ENCODE data around the gene OXCT1. TPM values are rescaled to one million over a fixed set of nuclear protein-coding genes. Genes with fewer than 3 reads are reported as not detected.

OXCT1 gene
- total RNA-seq, 2 donors from 2014 or later, result 31.2 to 50.2 TPM

GRCh38 chr5:41795125-41795524 is 75.1 kb downstream of the OXCT1 start:
- ATAC-seq (no peak), DNase-seq (ENCODE audit: low spot score) (no peak)
- Mint-ChIP-seq H3K27ac (no peak overlapping the region), H3K36me3 (peaks cover 24% of the 10 kb centered on the region), H3K9me3 (no peaks in the 10 kb centered on the region), H3K27me3 (no peaks in the 10 kb centered on the region), H3K4me3 (no peak overlapping the region), H3K4me1 (ENCODE audit: low read depth in 2 of 2) (peaks cover 4 to 7% of the 10 kb centered on the region in 2 donors)

DNA sequence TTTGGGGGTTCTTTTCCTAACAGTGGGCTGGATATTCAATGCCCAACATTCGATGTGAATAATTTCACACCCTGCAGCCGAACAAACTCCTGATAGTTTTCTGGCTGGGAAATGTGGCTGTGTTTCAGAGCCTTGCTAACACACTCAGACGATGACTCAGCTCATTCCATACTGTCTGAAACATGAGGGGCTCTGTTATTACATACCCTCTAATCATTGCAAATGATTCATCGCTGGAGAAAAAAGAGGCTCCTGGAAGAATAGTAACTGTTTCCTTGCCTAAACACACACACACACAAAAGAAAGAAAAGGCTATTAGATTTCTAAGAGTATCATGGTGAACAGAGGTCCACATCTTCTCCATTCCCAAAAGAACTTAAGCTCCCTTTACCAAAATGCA is 75.8 kb downstream of the OXCT1 start:
- no peak overlapping the region for H3K27ac Mint-ChIP-seq
- ATAC-seq, result no peak
- peaks cover 17% of the 10 kb centered on the region for H3K36me3 Mint-ChIP-seq
- H3K27me3 Mint-ChIP-seq, result no peaks in the 10 kb centered on the region
- H3K4me1 Mint-ChIP-seq (ENCODE audit: low read depth in 2 of 2), result peaks cover 4 to 7% of the 10 kb centered on the region in 2 donors
- no peak for DNase-seq (ENCODE audit: low spot score)
- H3K9me3 Mint-ChIP-seq, result no peaks in the 10 kb centered on the region
- H3K4me3 Mint-ChIP-seq, result no peak overlapping the region

GRCh38 chr5:41793141-41793770 is 77.0 kb downstream of the OXCT1 start:
- ATAC-seq, result no peak
- Mint-ChIP-seq H3K4me3 (no peak overlapping the region), H3K4me1 (ENCODE audit: low read depth in 2 of 2) (peaks cover 4 to 7% of the 10 kb centered on the region in 2 donors), H3K9me3 (no peaks in the 10 kb centered on the region), H3K27me3 (no peaks in the 10 kb centered on the region), H3K27ac (no peak overlapping the region), H3K36me3 (peaks cover 15% of the 10 kb centered on the region)
- DNase-seq (ENCODE audit: low spot score), result no peak

DNA sequence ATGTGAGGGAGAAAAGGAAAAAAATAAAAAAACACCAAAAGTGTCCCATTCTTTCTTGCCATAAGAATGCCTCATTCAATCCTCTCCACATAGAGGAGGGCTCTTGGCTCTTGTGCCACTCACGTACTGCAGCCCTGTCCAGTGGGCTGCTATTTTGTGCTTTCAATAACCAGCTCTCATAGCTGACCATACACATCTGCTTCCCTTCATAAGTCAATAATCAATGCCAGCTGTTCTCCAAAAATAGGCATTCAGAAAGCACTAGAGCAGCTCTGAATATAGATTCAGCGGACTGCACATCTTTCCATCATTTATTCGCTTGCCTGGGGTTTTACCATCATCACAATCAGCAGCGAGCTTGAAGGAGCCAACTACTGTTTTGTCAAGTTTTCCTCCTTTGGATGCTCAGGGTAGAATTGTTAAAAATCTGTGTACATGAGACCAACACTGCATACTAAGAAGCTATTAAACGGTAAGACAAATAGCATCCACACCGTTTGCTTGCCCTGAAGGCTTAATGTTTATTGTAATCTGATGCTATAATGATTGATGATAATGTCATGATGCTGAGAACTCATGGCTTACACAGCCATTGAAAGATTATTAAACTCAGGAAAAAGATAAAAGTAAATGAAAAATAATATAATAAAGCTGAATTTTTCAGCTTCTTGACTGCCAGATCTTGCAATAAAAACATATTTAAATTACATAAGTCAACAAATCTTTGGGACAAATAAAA is 80.0 kb downstream of the OXCT1 start:
- H3K4me3 Mint-ChIP-seq, result no peak overlapping the region
- no peaks in the 10 kb centered on the region for H3K27me3 Mint-ChIP-seq
- no peaks in the 10 kb centered on the region for H3K4me1 Mint-ChIP-seq (ENCODE audit: low read depth in 2 of 2)
- DNase-seq (ENCODE audit: low spot score) (no peak), ATAC-seq (no peak)
- no peaks in the 10 kb centered on the region for H3K9me3 Mint-ChIP-seq
- H3K27ac Mint-ChIP-seq, result no peak overlapping the region
- peaks cover 4% of the 10 kb centered on the region for H3K36me3 Mint-ChIP-seq

DNA sequence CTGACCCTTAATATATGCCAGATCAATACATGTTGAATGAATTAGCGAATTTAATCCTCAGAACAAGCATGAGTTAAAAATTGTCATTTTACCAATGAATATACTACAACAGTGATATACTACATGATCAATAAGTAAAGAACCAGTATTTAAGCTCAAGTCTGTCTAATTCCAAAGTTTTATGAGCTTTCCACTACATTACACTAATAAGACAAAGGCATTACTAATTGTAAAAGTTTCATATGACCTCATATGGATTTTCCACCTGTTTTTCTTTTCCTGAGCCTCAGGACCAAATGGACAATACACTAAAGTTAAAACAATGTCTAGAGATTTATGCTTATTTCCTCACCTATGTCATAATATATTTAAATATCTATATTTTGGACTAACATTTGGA is 80.8 kb downstream of the OXCT1 start:
- H3K4me3 Mint-ChIP-seq, result no peak overlapping the region
- no peaks in the 10 kb centered on the region for H3K4me1 Mint-ChIP-seq (ENCODE audit: low read depth in 2 of 2)
- ATAC-seq, result no peak
- no peaks in the 10 kb centered on the region for H3K9me3 Mint-ChIP-seq
- peaks cover 4% of the 10 kb centered on the region for H3K36me3 Mint-ChIP-seq
- no peak for DNase-seq (ENCODE audit: low spot score)
- H3K27ac Mint-ChIP-seq, result no peak overlapping the region
- no peaks in the 10 kb centered on the region for H3K27me3 Mint-ChIP-seq

DNA sequence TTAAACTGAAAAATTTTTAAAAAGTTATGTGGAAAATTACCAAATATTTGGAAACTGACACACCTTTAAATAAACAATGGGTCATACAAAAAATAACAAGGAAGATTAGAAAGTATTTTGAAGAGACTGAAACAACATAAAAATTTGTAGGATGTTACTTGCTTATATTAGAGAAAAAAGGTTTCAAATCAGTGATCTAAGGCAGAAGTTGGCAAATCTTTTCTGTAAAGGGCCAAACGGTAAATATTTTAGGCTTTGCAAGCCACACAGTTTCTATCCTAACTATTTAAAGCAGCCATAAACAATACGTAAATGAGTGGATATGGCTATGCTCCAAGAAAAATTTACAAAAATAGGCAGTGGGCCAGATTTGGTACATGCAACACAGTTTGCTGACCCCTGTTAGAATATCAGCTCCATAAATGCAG is 81.3 kb downstream of the OXCT1 start:
- Mint-ChIP-seq H3K27me3 (no peaks in the 10 kb centered on the region), H3K4me1 (ENCODE audit: low read depth in 2 of 2) (no peaks in the 10 kb centered on the region), H3K9me3 (no peaks in the 10 kb centered on the region), H3K36me3 (peaks cover 1% of the 10 kb centered on the region), H3K27ac (no peak overlapping the region), H3K4me3 (no peak overlapping the region)
- ATAC-seq (no peak), DNase-seq (ENCODE audit: low spot score) (no peak)

DNA sequence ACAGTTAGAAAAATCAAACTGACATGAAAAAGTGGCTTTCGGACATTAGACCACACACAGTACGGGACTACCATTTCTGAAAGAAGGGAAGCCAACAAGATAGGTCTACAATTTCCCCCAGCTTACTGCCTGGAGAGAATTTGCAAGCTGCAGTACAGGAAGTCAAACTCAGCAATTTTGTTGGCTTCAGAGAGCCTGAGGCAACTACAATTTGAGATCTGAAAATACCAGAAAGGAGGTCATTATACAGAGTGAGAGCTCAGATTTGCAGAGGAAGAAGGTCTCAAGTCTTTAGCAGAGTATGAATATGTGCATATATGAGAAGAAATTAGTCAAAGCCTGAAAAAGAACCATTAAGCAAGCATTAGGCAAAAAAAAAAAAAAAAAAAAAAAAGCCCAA is 83.0 kb downstream of the OXCT1 start:
- Mint-ChIP-seq H3K4me3 (no peak overlapping the region), H3K36me3 (no peaks in the 10 kb centered on the region), H3K9me3 (no peaks in the 10 kb centered on the region), H3K27ac (no peak overlapping the region), H3K27me3 (no peaks in the 10 kb centered on the region), H3K4me1 (ENCODE audit: low read depth in 2 of 2) (no peaks in the 10 kb centered on the region)
- DNase-seq (ENCODE audit: low spot score), result no peak
- no peak for ATAC-seq

DNA sequence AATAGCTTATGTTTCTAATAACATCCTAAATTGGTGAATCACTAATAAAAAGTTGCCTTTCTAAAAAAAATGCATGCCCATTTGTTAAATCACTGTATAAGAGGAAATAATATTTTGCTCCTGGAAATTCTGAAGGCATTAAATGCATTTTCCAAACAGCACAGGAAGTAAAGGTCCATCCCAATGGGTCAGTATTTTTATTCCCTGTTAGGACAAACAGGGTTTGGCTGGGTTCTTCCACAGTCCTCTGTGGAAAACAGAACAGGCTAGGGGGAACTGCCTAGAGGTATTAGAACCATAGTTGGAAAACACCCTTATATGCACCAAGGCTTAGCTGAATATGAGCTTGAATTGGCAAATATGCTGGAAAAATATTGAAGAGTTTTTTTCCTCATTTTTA is 85.2 kb downstream of the OXCT1 start:
- DNase-seq (ENCODE audit: low spot score), result no peak
- H3K4me3 Mint-ChIP-seq, result no peak overlapping the region
- H3K4me1 Mint-ChIP-seq (ENCODE audit: low read depth in 2 of 2), result no peaks in the 10 kb centered on the region
- no peak overlapping the region for H3K27ac Mint-ChIP-seq
- H3K36me3 Mint-ChIP-seq, result peaks cover 6% of the 10 kb centered on the region
- no peak for ATAC-seq
- no peaks in the 10 kb centered on the region for H3K9me3 Mint-ChIP-seq
- H3K27me3 Mint-ChIP-seq, result no peaks in the 10 kb centered on the region

DNA sequence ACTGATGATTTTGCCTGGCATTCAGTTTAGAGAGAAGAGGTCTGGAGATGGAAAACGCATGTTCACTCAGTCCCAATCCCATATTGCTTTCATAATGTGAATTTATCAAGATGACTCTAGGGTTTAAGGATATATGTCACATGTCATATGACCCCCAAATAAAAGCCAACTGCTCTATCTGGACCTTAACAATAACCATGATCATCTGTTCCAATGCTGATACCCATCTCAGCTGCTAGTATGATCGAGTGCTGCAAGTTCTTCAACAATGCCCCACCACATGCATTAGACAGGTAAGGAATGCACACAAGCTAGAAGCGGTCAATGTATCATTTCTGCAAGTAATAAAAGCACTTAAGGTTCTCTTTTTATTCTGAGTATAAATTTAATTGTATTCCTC is 91.8 kb downstream of the OXCT1 start:
- DNase-seq (ENCODE audit: low spot score) (no peak), ATAC-seq (no peak)
- Mint-ChIP-seq H3K36me3 (peaks cover 6% of the 10 kb centered on the region), H3K4me1 (ENCODE audit: low read depth in 2 of 2) (no peaks in the 10 kb centered on the region), H3K27me3 (no peaks in the 10 kb centered on the region), H3K9me3 (no peaks in the 10 kb centered on the region), H3K4me3 (no peak overlapping the region), H3K27ac (no peak overlapping the region)

DNA sequence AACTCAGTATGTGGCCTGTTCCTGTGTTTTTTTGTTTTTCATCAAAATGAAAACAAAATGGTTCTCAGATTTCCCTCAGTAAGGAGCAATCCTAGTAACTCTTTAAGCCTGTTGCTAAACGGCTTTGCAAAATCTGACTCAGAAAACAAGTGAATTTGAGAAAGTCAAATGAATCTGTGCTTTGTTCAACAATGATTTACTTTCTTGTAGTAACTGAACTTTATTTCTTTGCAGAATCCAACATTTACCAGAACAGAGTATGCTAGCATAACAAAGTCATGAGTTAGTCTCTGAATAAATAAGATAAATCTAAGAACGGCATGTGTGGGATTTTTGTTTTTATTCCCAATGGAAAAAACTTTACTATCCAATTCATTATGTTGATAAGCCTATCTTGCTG is 93.8 kb downstream of the OXCT1 start:
- Mint-ChIP-seq H3K9me3 (no peaks in the 10 kb centered on the region), H3K27me3 (no peaks in the 10 kb centered on the region), H3K4me3 (no peak overlapping the region), H3K4me1 (ENCODE audit: low read depth in 2 of 2) (peaks cover 5 to 9% of the 10 kb centered on the region in 2 donors), H3K27ac (no peak overlapping the region), H3K36me3 (peaks cover 2% of the 10 kb centered on the region)
- DNase-seq (ENCODE audit: low spot score) (no peak), ATAC-seq (no peak)

GRCh38 chr5:41773799-41774198 is 96.4 kb downstream of the OXCT1 start:
- no peak for ATAC-seq
- Mint-ChIP-seq H3K27ac (no peak overlapping the region), H3K4me3 (no peak overlapping the region), H3K4me1 (ENCODE audit: low read depth in 2 of 2) (peaks cover 5 to 9% of the 10 kb centered on the region in 2 donors), H3K36me3 (no peaks in the 10 kb centered on the region), H3K9me3 (no peaks in the 10 kb centered on the region), H3K27me3 (no peaks in the 10 kb centered on the region)
- no peak for DNase-seq (ENCODE audit: low spot score)

GRCh38 chr5:41772785-41773442 is 97.3 kb downstream of the OXCT1 start:
- ATAC-seq, result no peak
- Mint-ChIP-seq H3K4me3 (no peak overlapping the region), H3K4me1 (ENCODE audit: low read depth in 2 of 2) (peaks cover 9 to 10% of the 10 kb centered on the region in 2 donors), H3K27me3 (no peaks in the 10 kb centered on the region), H3K27ac (peak overlapping the region in 1 of 2 donors; percentile 54), H3K36me3 (no peaks in the 10 kb centered on the region), H3K9me3 (no peaks in the 10 kb centered on the region)
- no peak for DNase-seq (ENCODE audit: low spot score)

DNA sequence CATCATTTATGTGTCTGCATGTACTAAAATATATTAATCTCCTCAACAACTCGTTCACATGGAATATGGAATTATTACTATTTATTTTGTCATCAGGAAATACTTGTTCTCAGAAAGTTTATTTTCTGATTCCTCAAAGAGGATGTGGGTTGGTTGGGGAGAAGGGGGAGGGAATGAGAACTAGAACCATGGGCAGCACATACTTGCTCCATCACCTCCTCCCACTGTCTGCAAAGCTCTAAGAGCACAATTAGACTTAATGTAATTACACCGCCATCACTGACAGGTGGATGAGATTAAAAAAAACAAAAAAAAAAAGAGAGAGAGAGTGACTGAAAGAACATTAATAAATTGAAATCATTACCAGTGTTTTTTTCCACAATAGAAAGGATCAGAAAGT is 98.2 kb downstream of the OXCT1 start:
- no peak for ATAC-seq
- H3K36me3 Mint-ChIP-seq, result no peaks in the 10 kb centered on the region
- no peak overlapping the region for H3K27ac Mint-ChIP-seq
- H3K27me3 Mint-ChIP-seq, result no peaks in the 10 kb centered on the region
- peaks cover 9 to 10% of the 10 kb centered on the region in 2 donors for H3K4me1 Mint-ChIP-seq (ENCODE audit: low read depth in 2 of 2)
- DNase-seq (ENCODE audit: low spot score), result no peak
- H3K9me3 Mint-ChIP-seq, result no peaks in the 10 kb centered on the region
- H3K4me3 Mint-ChIP-seq, result no peak overlapping the region

DNA sequence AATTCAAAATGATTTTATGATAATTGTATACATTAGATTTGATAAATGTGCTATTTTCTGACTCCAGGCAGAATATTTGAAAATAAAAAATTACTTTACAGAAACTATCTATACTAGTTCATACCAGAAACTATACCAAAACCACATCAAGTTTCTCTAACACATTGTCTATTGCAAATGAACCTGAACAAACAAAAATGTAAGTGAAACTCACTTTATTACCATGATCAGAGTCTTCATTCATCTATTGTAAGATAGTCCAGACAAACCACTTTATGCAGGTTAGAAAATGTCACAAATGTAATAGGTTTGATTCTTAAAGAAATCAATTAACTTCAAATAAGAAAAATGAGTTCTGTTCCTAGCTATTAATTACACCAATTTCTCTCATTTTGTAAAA is 99.4 kb downstream of the OXCT1 start:
- H3K27ac Mint-ChIP-seq, result no peak overlapping the region
- no peaks in the 10 kb centered on the region for H3K9me3 Mint-ChIP-seq
- H3K27me3 Mint-ChIP-seq, result no peaks in the 10 kb centered on the region
- H3K36me3 Mint-ChIP-seq, result peaks cover under 1% of the 10 kb centered on the region
- H3K4me1 Mint-ChIP-seq (ENCODE audit: low read depth in 2 of 2), result peaks cover 9 to 10% of the 10 kb centered on the region in 2 donors
- H3K4me3 Mint-ChIP-seq, result no peak overlapping the region
- no peak for DNase-seq (ENCODE audit: low spot score)
- ATAC-seq, result no peak

Data from natural killer cell treated with Interleukin-12 subunit alpha and Interleukin-12 subunit beta and Interleukin-15 and Interleukin-18, amount 100 ng/mL, for 72 hours (primary cell).